ENCODE results near the gene ATG7. TPM values are rescaled to one million over a fixed set of nuclear protein-coding genes. Genes with fewer than 3 reads are reported as not detected.

ATG7 gene
- polyA plus RNA-seq, 1 donor (not counting 4 experiments of a cell fraction or from before 2014, with no cell fraction given), result 27.9 TPM

DNA sequence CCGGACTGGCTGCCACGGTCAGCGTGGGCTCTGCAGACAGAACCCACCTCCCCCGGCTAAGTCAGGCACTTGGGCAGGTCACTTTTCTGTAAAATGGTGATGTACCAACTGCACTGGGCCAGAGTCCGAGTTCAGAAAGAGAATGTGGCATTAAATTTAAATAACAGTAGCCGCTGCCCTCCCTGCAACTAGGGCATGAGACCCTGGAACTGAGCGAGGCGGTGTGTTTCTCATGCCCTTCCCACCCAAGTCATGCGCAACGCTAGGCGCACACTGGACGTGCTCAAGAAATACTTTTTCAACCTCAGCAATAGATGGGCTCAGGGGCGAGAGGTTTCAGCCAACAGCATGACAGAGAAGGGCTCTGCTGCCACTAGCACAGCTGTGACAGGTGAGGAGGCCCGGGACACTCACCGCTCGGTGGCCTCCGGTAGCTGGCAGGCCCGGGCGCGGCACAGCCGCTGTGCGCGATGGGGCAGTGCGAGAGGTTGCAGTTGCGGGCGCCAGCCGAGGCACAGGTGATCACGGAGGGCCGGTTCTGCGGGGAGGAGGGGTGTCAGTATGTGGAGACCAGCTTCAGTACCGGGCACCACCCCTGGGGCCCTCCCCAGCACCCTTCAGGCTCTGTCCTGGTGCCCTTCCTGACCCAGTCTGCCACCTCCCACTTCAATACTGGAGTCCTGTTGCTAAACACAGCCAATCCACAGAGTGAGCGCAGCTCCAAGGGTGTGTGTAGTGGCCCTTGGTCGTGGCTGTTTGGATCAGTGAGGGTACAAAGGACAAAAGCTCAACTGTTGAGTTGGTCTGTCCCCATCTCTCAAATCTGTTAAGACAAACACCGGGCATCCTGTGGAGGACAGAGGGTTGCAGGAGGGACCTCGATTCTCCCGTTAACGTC, 287.0 kb downstream of the ATG7 start:
- peaks cover 31% of the 10 kb centered on the region for H3K4me1 ChIP-seq (ENCODE audit: control insufficient read depth, extremely low read depth, insufficient read depth, low read length)
- no peaks in the 10 kb centered on the region for H3K9me3 ChIP-seq (ENCODE audit: control insufficient read depth, low read depth, low read length)
- no peak overlapping the region for H2AFZ ChIP-seq (ENCODE audit: control insufficient read depth, low read length)
- dilution Hi-C loops (cut with MboI; ENCODE audit: extremely low pct_ligation_motif_present, low sequenced_read_pairs), result no loop called here
- peaks cover 11% of the 10 kb centered on the region for H4K20me1 ChIP-seq (ENCODE audit: control insufficient read depth, extremely low read depth, insufficient read depth, low read length)
- peaks cover 15% of the 10 kb centered on the region for H3K79me2 ChIP-seq (ENCODE audit: control insufficient read depth, insufficient read depth, low read length)
- no peak overlapping the region for H3K4me2 ChIP-seq (ENCODE audit: control insufficient read depth, extremely low read depth, insufficient read depth, low read depth, low read length)
- FAIRE-seq (no peak), DNase-seq (ENCODE audit: low read depth, low spot score) (no peak)
- no peak overlapping the region for H3K4me3 ChIP-seq (ENCODE audit: control insufficient read depth in 2 of 3, extremely low read depth in 1 of 3, insufficient read depth in 2 of 3, low read depth in 1 of 3, low read length in 3 of 3)
- peaks cover 20 to 27% of the 10 kb centered on the region in 2 experiments for H3K36me3 ChIP-seq (ENCODE audit: control insufficient read depth in 2 of 2, extremely low read depth in 1 of 2, insufficient read depth in 2 of 2, low read length in 2 of 2)
- H3K27me3 ChIP-seq (ENCODE audit: control insufficient read depth, extremely low read depth, insufficient read depth, low read length), result no peaks in the 10 kb centered on the region
- TF ChIP-seq, protein P1, sequence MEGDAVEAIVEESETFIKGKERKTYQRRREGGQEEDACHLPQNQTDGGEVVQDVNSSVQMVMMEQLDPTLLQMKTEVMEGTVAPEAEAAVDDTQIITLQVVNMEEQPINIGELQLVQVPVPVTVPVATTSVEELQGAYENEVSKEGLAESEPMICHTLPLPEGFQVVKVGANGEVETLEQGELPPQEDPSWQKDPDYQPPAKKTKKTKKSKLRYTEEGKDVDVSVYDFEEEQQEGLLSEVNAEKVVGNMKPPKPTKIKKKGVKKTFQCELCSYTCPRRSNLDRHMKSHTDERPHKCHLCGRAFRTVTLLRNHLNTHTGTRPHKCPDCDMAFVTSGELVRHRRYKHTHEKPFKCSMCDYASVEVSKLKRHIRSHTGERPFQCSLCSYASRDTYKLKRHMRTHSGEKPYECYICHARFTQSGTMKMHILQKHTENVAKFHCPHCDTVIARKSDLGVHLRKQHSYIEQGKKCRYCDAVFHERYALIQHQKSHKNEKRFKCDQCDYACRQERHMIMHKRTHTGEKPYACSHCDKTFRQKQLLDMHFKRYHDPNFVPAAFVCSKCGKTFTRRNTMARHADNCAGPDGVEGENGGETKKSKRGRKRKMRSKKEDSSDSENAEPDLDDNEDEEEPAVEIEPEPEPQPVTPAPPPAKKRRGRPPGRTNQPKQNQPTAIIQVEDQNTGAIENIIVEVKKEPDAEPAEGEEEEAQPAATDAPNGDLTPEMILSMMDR (optimal IDR thresholded peaks at IDR 0.05 in 1 of 3, IDR thresholded peaks at IDR 0.05 in 1 of 3, conservative IDR thresholded peaks at IDR 0.05 in 1 of 3; ENCODE audit: extremely low read depth in 1 of 3, insufficient read depth in 2 of 3, low read length in 3 of 3), result no peak
- TF ChIP-seq EZH2 (IDR thresholded peaks at IDR 0.05; ENCODE audit: low read length), result no peak
- peak overlapping the region; percentile 19 for H3K27ac ChIP-seq (ENCODE audit: control insufficient read depth, insufficient read depth, low read length)
- no peak overlapping the region for H3K9ac ChIP-seq (ENCODE audit: control insufficient read depth, extremely low read depth, insufficient read depth, low read length)
- H3K9me1 ChIP-seq (ENCODE audit: control insufficient read depth, extremely low read depth, insufficient read depth, low read length), result no peaks in the 10 kb centered on the region

DNA sequence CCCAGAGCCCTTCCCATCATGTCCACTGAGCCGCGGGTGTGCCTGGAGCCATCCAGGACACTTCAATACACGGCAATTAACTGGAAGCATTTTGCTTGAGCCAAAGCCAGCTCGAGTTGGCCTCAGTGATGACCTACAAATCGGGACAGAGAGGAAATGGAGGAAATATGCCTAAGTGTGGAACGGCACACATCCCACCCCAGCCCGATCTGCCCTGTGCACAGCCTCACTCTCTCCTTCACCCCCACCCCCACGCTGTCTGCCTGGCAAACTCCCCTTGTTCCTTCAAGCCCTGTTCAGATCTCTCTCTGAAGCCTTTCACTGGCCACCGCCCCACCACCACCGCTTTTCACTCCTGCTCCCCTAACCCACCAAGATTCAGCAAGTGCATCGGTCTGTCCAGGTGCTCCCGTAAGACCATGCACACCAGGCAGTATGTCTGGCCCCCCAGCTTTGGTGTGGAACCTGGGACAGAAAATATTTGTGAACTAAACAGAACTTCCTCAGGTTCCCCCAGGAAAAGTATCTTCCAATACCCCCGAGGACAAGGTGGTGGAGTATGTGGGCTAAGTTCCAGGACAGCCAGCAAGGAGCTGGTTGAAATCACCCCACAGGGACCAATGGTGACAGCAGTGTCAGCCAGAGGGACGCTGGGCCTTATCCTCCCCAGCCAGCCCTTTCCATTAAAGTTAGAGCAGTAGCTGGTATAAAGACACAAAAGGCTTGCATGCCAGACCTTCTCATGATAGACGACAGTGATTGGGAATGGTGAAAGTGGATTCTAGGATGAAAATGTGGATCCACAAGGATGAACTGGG, 287.8 kb downstream of the ATG7 start:
- Histone ChIP-seq H3K9me3 (ENCODE audit: control insufficient read depth, low read depth, low read length) (no peaks in the 10 kb centered on the region), H4K20me1 (ENCODE audit: control insufficient read depth, extremely low read depth, insufficient read depth, low read length) (peaks cover 11% of the 10 kb centered on the region), H3K27ac (ENCODE audit: control insufficient read depth, insufficient read depth, low read length) (no peak overlapping the region), H3K9me1 (ENCODE audit: control insufficient read depth, extremely low read depth, insufficient read depth, low read length) (no peaks in the 10 kb centered on the region), H3K36me3 (ENCODE audit: control insufficient read depth in 2 of 2, extremely low read depth in 1 of 2, insufficient read depth in 2 of 2, low read length in 2 of 2) (peaks cover 13 to 23% of the 10 kb centered on the region in 2 experiments), H3K27me3 (ENCODE audit: control insufficient read depth, extremely low read depth, insufficient read depth, low read length) (no peaks in the 10 kb centered on the region), H3K4me3 (ENCODE audit: control insufficient read depth in 2 of 3, extremely low read depth in 1 of 3, insufficient read depth in 2 of 3, low read depth in 1 of 3, low read length in 3 of 3) (no peak overlapping the region), H3K9ac (ENCODE audit: control insufficient read depth, extremely low read depth, insufficient read depth, low read length) (no peak overlapping the region), H3K79me2 (ENCODE audit: control insufficient read depth, insufficient read depth, low read length) (peaks cover 15% of the 10 kb centered on the region), H3K4me1 (ENCODE audit: control insufficient read depth, extremely low read depth, insufficient read depth, low read length) (peaks cover 37% of the 10 kb centered on the region), H2AFZ (ENCODE audit: control insufficient read depth, low read length) (no peak overlapping the region), H3K4me2 (ENCODE audit: control insufficient read depth, extremely low read depth, insufficient read depth, low read depth, low read length) (no peak overlapping the region)
- TF ChIP-seq, protein P1 (optimal IDR thresholded peaks at IDR 0.05 in 1 of 3, IDR thresholded peaks at IDR 0.05 in 1 of 3, conservative IDR thresholded peaks at IDR 0.05 in 1 of 3; ENCODE audit: extremely low read depth in 1 of 3, insufficient read depth in 2 of 3, low read length in 3 of 3), result no peak
- no peak for TF ChIP-seq EZH2 (IDR thresholded peaks at IDR 0.05; ENCODE audit: low read length)
- DNase-seq (ENCODE audit: low read depth, low spot score), result no peak
- no peak for FAIRE-seq
- dilution Hi-C loops (cut with MboI; ENCODE audit: extremely low pct_ligation_motif_present, low sequenced_read_pairs), result no loop called here

Data from keratinocyte (primary cell).